NCI-H748 treated with DMSO at 0.1 percent for 48 hours (cell line): Measurements from ENCODE around the gene ZCCHC14.

Experiments used
- DNase-seq: peaks from one replicate; lab custom pipeline; 2025; lab: John Stamatoyannopoulos, UW

ZCCHC14 gene

GRCh38 chr16:87492721-87493607 is at the start of gene ZCCHC14:
TSS of gene ZCCHC14 (minus strand) at chr16:87493024. CDS start at chr16:87492238, 786 bp downstream.
- DNase-seq, result peak; percentile 68

- no peak for DNase-seq
These were observed 49.0 kb upstream of the ZCCHC14 start for GRCh38 chr16:87541872-87542234.

- no peak for DNase-seq
These were observed 48.5 kb upstream of the ZCCHC14 start for GRCh38 chr16:87541147-87541871.

GRCh38 chr16:87540897-87541146 is 48.0 kb upstream of the ZCCHC14 start:
- no peak for DNase-seq

- no peak for DNase-seq
These were observed 47.5 kb upstream of the ZCCHC14 start for GRCh38 chr16:87540072-87540896.

- DNase-seq, result no peak
These were observed 46.3 kb upstream of the ZCCHC14 start for GRCh38 chr16:87539113-87539512.

- DNase-seq, result no peak
These were observed 45.8 kb upstream of the ZCCHC14 start for GRCh38 chr16:87538594-87538993.

- no peak for DNase-seq
These were observed 45.3 kb upstream of the ZCCHC14 start for GRCh38 chr16:87538160-87538559.

GRCh38 chr16:87536795-87537142 is 43.9 kb upstream of the ZCCHC14 start:
- DNase-seq, result no peak

- DNase-seq, result no peak
These were observed 43.3 kb upstream of the ZCCHC14 start for GRCh38 chr16:87535855-87536794.

- no peak for DNase-seq
These were observed 42.6 kb upstream of the ZCCHC14 start for GRCh38 chr16:87535457-87535854.

- no peak for DNase-seq
These were observed 41.9 kb upstream of the ZCCHC14 start for GRCh38 chr16:87534751-87535150.

- no peak for DNase-seq
These were observed 41.3 kb upstream of the ZCCHC14 start for GRCh38 chr16:87534030-87534653.

GRCh38 chr16:87533061-87533460 is 40.2 kb upstream of the ZCCHC14 start:
- DNase-seq, result no peak

- DNase-seq, result no peak
These were observed 38.6 kb upstream of the ZCCHC14 start for GRCh38 chr16:87531418-87531817.

- no peak for DNase-seq
These were observed 36.1 kb upstream of the ZCCHC14 start for GRCh38 chr16:87528690-87529579.

GRCh38 chr16:87527055-87527724 is 34.4 kb upstream of the ZCCHC14 start:
- no peak for DNase-seq

GRCh38 chr16:87526238-87526947 is 33.6 kb upstream of the ZCCHC14 start:
- no peak for DNase-seq

GRCh38 chr16:87525352-87525751 is 32.5 kb upstream of the ZCCHC14 start:
- DNase-seq, result no peak
